Erythroblast (primary cell): ENCODE measurements around the gene SYNM.

Source experiments
- GATA1 ChIP-seq: IDR thresholded peaks from 2 replicates; pipeline ENCODE4 v1.6.1; 2011; ENCODE audit warnings: low read depth, mild to moderate bottlenecking, control low read depth, low read length, moderate library complexity
- POLR2A ChIP-seq: IDR thresholded peaks from 2 replicates; pipeline ENCODE4 v1.6.1; 2011; ENCODE audit warnings: mild to moderate bottlenecking, low read length

DNA sequence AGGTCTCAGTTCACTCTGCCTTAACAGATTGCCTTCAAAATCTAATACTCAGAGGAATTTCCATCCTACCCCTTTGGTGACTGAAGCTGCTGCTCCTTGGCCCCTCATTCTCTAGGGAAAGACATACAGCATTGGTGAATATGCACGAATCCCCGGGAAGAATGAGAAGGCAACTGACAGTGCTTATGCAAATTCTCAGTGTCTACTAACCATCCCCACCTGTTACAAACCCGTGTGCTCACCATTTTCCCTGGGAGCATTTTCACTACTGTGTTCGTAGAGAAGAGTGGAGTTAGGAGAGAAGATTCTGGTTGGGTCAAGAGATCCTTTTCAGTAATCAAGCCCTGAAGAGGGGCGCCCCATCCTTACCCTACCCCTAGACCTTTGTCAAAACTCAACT lies 37.7 kb downstream of the SYNM start:
- TF ChIP-seq POLR2A (no peak), GATA1 (no peak)
